CD14-positive monocyte (primary cell): ENCODE results near the gene RTP5. TPM values are rescaled to one million over a fixed set of nuclear protein-coding genes. Genes with fewer than 3 reads are reported as not detected.

Source experiments
- DNase-seq, 3 donors: peaks; one replicate each; pipeline ENCODE4 v3.0.0-alpha.2; 2011 to 2022
- H2AFZ ChIP-seq: 2 replicates; pipeline ENCODE4 v1.6.0; 2012; ENCODE audit warnings: mild to moderate bottlenecking, low read depth, low read length, inconsistent platforms; ENCODE audit not compliant: insufficient read depth, poor library complexity, severe bottlenecking
- H3K27ac ChIP-seq, 2 donors: 1 replicate in 1 of 2; 2 replicates in 1 of 2; pipeline ENCODE4 v1.5.1; 2012 to 2013; ENCODE audit warnings: low read length in 2 of 2, control low read depth in 1 of 2, inconsistent platforms in 1 of 2, low read depth in 1 of 2, mild to moderate bottlenecking in 1 of 2
- H3K27me3 ChIP-seq, 2 donors: one replicate each; pipeline versions ENCODE4 v1.6.0 to v1.6.1; 2011 to 2013; ENCODE audit warnings: low read length in 2 of 2; ENCODE audit not compliant: control insufficient read depth in 2 of 2, insufficient read depth in 2 of 2
- H3K36me3 ChIP-seq, 2 donors: replicated peaks in 1 of 2; 1 replicate in 1 of 2; 2 replicates in 1 of 2; pipeline versions ENCODE4 v1.5.1 to v1.6.1; 2012 to 2013; ENCODE audit warnings: low read length in 2 of 2, control low read depth in 1 of 2, inconsistent platforms in 1 of 2, mild to moderate bottlenecking in 1 of 2; ENCODE audit not compliant: insufficient read depth in 2 of 2, control insufficient read depth in 1 of 2
- H3K4me1 ChIP-seq, 2 donors: 1 replicate in 1 of 2; 2 replicates in 1 of 2; pipeline versions ENCODE4 v1.5.1 to v1.6.1; 2012 to 2013; ENCODE audit warnings: low read length in 2 of 2, control low read depth in 1 of 2, inconsistent platforms in 1 of 2, mild to moderate bottlenecking in 1 of 2, moderate library complexity in 1 of 2; ENCODE audit not compliant: insufficient read depth in 2 of 2, control insufficient read depth in 1 of 2
- H3K4me2 ChIP-seq: replicated peaks from 2 replicates; pipeline ENCODE3; 2012; ENCODE audit warnings: low read length, moderate library complexity, mild to moderate bottlenecking; ENCODE audit not compliant: poor library complexity, severe bottlenecking; ENCODE audit errors: extremely low read depth
- H3K4me3 ChIP-seq, 3 experiments: fragments of 200-600 bp in 1 of 3; sonication (generic) in 1 of 3; replicated peaks in 1 of 3; 1 replicate in 2 of 3; 2 replicates in 1 of 3; pipeline ENCODE4 v1.5.1; 2011 to 2013; ENCODE audit warnings: low read length in 3 of 3, mild to moderate bottlenecking in 3 of 3, control low read depth in 2 of 3, low read depth in 2 of 3, inconsistent platforms in 1 of 3, moderate library complexity in 1 of 3
- H3K79me2 ChIP-seq: 2 replicates; pipeline ENCODE4 v1.6.0; 2012; ENCODE audit warnings: mild to moderate bottlenecking, control low read depth, inconsistent platforms, low read length, moderate library complexity; ENCODE audit not compliant: insufficient read depth
- H3K9ac ChIP-seq: 2 replicates; pipeline ENCODE4 v1.6.0; 2017; ENCODE audit warnings: low read length, mild to moderate bottlenecking; ENCODE audit not compliant: insufficient read depth, poor library complexity, severe bottlenecking
- H3K9me3 ChIP-seq, 2 donors: replicated peaks in 1 of 2; 1 replicate in 1 of 2; 2 replicates in 1 of 2; pipeline versions ENCODE4 v1.5.1 to v1.6.1; 2012 to 2013; ENCODE audit warnings: low read length in 2 of 2, control low read depth in 1 of 2; ENCODE audit not compliant: control insufficient read depth in 1 of 2, insufficient read depth in 1 of 2
- H4K20me1 ChIP-seq: 2 replicates; pipeline ENCODE4 v1.6.0; 2012; ENCODE audit warnings: mild to moderate bottlenecking, low read length, control low read depth, moderate library complexity; ENCODE audit not compliant: insufficient read depth
- H3K27ac Mint-ChIP-seq, 7 donors: one replicate each; pipeline ENCODE4 v1.8.0; 2020; ENCODE audit warnings: mild to moderate bottlenecking in 7 of 7, mixed read lengths in 7 of 7, moderate library complexity in 6 of 7, inconsistent platforms in 2 of 7
- H3K27me3 Mint-ChIP-seq, 3 donors: one replicate each; pipeline ENCODE4 v1.8.0; 2021 to 2022; ENCODE audit warnings: low read depth in 3 of 3, mild to moderate bottlenecking in 3 of 3, mixed read lengths in 3 of 3, moderate library complexity in 3 of 3, inconsistent platforms in 1 of 3
- H3K36me3 Mint-ChIP-seq, 2 donors: one replicate each; pipeline ENCODE4 v1.8.0; 2020; ENCODE audit warnings: mixed read lengths in 2 of 2, inconsistent platforms in 1 of 2, mild to moderate bottlenecking in 1 of 2
- H3K4me1 Mint-ChIP-seq: one replicate; pipeline ENCODE4 v1.8.0; 2020; ENCODE audit warnings: mild to moderate bottlenecking, mixed read lengths
- H3K4me3 Mint-ChIP-seq, 2 donors: one replicate each; pipeline ENCODE4 v1.8.0; 2020; ENCODE audit warnings: mild to moderate bottlenecking in 2 of 2, mixed read lengths in 2 of 2, moderate library complexity in 1 of 2
- H3K9me3 Mint-ChIP-seq, 7 donors: one replicate each; pipeline ENCODE4 v1.8.0; 2020 to 2022; ENCODE audit warnings: mixed read lengths in 7 of 7, mild to moderate bottlenecking in 6 of 7, moderate library complexity in 6 of 7, inconsistent platforms in 2 of 7
- CTCF ChIP-seq: fragments of 200-600 bp; IDR thresholded peaks from one replicate; pipeline ENCODE4 v1.8.0; 2022; ENCODE audit warnings: antibody characterized with exemption, mild to moderate bottlenecking
- WGBS: methylation state at CpG from one replicate; pipeline ENCODE4 v1.1.5; 2013; ENCODE audit warnings: missing lambda C conversion rate; ENCODE audit not compliant: insufficient coverage; 5-methylcytosine and 5-hydroxymethylcytosine counted together
- intact Hi-C, 2 donors: fragments of 100-400 bp; cut with micrococcal nuclease; formaldehyde crosslinking; loops; one replicate each; pipeline versions ENCODE4 v1.15.0 to v1.15.1; 2023
- polyA plus RNA-seq, 3 donors: library from polyadenylated mRNA; depleted of rRNA in 1 of 3; unstranded in 2 of 3; stranded (reverse) in 1 of 3; fragments of 300-500 nt in 2 of 3; fragments of >200 nt in 1 of 3; fragmentation: Illumina TruSeq in 2 of 3; gene quantifications; 1 replicate in 2 of 3; 2 replicates in 1 of 3; pipeline ENCODE4 v1.2.3, GENCODE V29; 2012 to 2021

Gene RTP5
- polyA plus RNA-seq, 3 donors, result 0.03 TPM; not detected in 2

GRCh38 chr2:241870081-241870541 lies 582 bp downstream of the RTP5 start:
- peaks cover under 1 to 5% of the 10 kb centered on the region in 2 donors for H3K9me3 ChIP-seq
- H3K27ac Mint-ChIP-seq, result no peak overlapping the region

More at GRCh38 chr2:241870081-241870541, 582 bp downstream of the RTP5 start:
- peaks cover 3 to 14% (median 8%) of the 10 kb centered on the region in 7 donors for H3K9me3 Mint-ChIP-seq
- Histone ChIP-seq H3K27ac (no peak overlapping the region), H3K4me1 (no peaks in the 10 kb centered on the region), H2AFZ (no peak overlapping the region), H3K9ac (no peak overlapping the region), H4K20me1 (no peaks in the 10 kb centered on the region), H3K36me3 (no peaks in the 10 kb centered on the region), H3K4me2 (no peak overlapping the region), H3K27me3 (peaks cover 0 to 19% of the 10 kb centered on the region in 2 donors), H3K4me3 (no peak overlapping the region), H3K79me2 (no peaks in the 10 kb centered on the region)
- DNase-seq, result no peak
- 95% methylated on average over 28 of the region's 28 CpGs for WGBS
- intact Hi-C loops, result loop anchor here in 1 of 2 donors (2.0 kb wide), 1 partner anchor 41 kb away; no protein-coding TSS in a partner anchor
- no peak for TF ChIP-seq CTCF
- H3K4me3 Mint-ChIP-seq, result no peak overlapping the region
- peaks cover 0 to 2% of the 10 kb centered on the region in 2 donors for H3K36me3 Mint-ChIP-seq
- H3K27me3 Mint-ChIP-seq, result peaks cover 20 to 36% (median 21%) of the 10 kb centered on the region in 3 donors
- no peaks in the 10 kb centered on the region for H3K4me1 Mint-ChIP-seq
